NB4 (cell line): Measurements from ENCODE around the gene PTTG2.
"Not testable (repeated sequence)": the region's sequence is repeated elsewhere in the genome, so short reads cannot be mapped to it uniquely, and the experiment has no call there.

Experiments used
- CTCF ChIP-seq: IDR thresholded peaks from one replicate; pipeline ENCODE4 v1.5.1; 2012; ENCODE audit warnings: low read depth, low read length
- POLR2A ChIP-seq: IDR thresholded peaks from 2 replicates; pipeline ENCODE4 v1.6.1; 2011; ENCODE audit warnings: mild to moderate bottlenecking; ENCODE audit not compliant: insufficient read length; ENCODE audit errors: extremely low read depth

- TF ChIP-seq CTCF, POLR2A: not testable (repeated sequence)
Measured at GRCh38 chr4:37975321-37975822, 15.2 kb downstream of the PTTG2 start.
